Endothelial cell of hepatic sinusoid (primary cell): Measurements from ENCODE around the gene ADK.
"Not testable (repeated sequence)": the region's sequence is repeated elsewhere in the genome, so short reads cannot be mapped to it uniquely, and the experiment has no call there.

Source experiments
- in situ Hi-C: cut with HindIII; loops from 2 replicates; pipeline ENCODE4 v1.10.0; 2017; ENCODE audit warnings: low sequenced_read_pairs

The ADK gene

GRCh38 chr10:74580438-74580837, 429.4 kb downstream of the ADK start:
- in situ Hi-C loops = not testable (repeated sequence)

- in situ Hi-C loops = no loop called here
These were observed 431.5 kb downstream of the ADK start for GRCh38 chr10:74582566-74582965.

- in situ Hi-C loops = no loop called here
These were observed 434.4 kb downstream of the ADK start for GRCh38 chr10:74585231-74586087.

GRCh38 chr10:74586088-74586585, 435.1 kb downstream of the ADK start:
- in situ Hi-C loops = no loop called here

GRCh38 chr10:74587109-74587854, 436.3 kb downstream of the ADK start:
- in situ Hi-C loops = no loop called here

- in situ Hi-C loops = no loop called here
These were observed 438.2 kb downstream of the ADK start for GRCh38 chr10:74589226-74589673.

GRCh38 chr10:74589851-74590250, 438.8 kb downstream of the ADK start:
- in situ Hi-C loops = no loop called here

GRCh38 chr10:74593470-74593869, 442.4 kb downstream of the ADK start:
- in situ Hi-C loops = no loop called here

- in situ Hi-C loops = no loop called here
These were observed 445.7 kb downstream of the ADK start for GRCh38 chr10:74596713-74597112.

GRCh38 chr10:74598891-74599566, 448.0 kb downstream of the ADK start:
- in situ Hi-C loops = no loop called here

GRCh38 chr10:74599672-74600071, 448.7 kb downstream of the ADK start:
- in situ Hi-C loops = no loop called here

- in situ Hi-C loops = no loop called here
These were observed 449.1 kb downstream of the ADK start for GRCh38 chr10:74600170-74600569.

GRCh38 chr10:74602576-74602975, 451.6 kb downstream of the ADK start:
- in situ Hi-C loops = no loop called here

- in situ Hi-C loops = no loop called here
These were observed 459.3 kb downstream of the ADK start for GRCh38 chr10:74610299-74610698.

GRCh38 chr10:74612195-74612594, 461.2 kb downstream of the ADK start:
- in situ Hi-C loops = no loop called here

GRCh38 chr10:74620626-74621025, 469.6 kb downstream of the ADK start:
- in situ Hi-C loops = no loop called here

- in situ Hi-C loops = no loop called here
These were observed 472.8 kb downstream of the ADK start for GRCh38 chr10:74623786-74624185.

GRCh38 chr10:74624501-74624900, 473.5 kb downstream of the ADK start:
- in situ Hi-C loops = no loop called here

GRCh38 chr10:74628136-74628535, 477.1 kb downstream of the ADK start:
- in situ Hi-C loops = no loop called here

GRCh38 chr10:74634995-74635536, 484.0 kb downstream of the ADK start:
- in situ Hi-C loops = no loop called here

GRCh38 chr10:74635655-74636054, 484.6 kb downstream of the ADK start:
- in situ Hi-C loops = no loop called here
